Mucosa of descending colon (tissue), 3 donors: Measurements from ENCODE around the gene STX3. TPM values are rescaled to one million over a fixed set of nuclear protein-coding genes. Genes with fewer than 3 reads are reported as not detected.
"Not testable (repeated sequence)": the region's sequence is repeated elsewhere in the genome, so short reads cannot be mapped to it uniquely, and the experiment has no call there.

Source experiments
- ATAC-seq: fragments of 200-7000 bp; cut with Tn5 transposase; one replicate; pipeline ENCODE4 v1.9.1; 2020; ENCODE audit warnings: mild to moderate bottlenecking, moderate library complexity
- DNase-seq, 3 donors: peaks; one replicate each; pipeline ENCODE4 v3.0.0-alpha.2; 2020
- H3K36me3 ChIP-seq: fragments of 200-600 bp; one replicate; pipeline ENCODE4 v1.8.0; 2021; ENCODE audit warnings: low read depth, mild to moderate bottlenecking
- H3K4me1 ChIP-seq: fragments of 200-600 bp; one replicate; pipeline ENCODE4 v1.8.0; 2021; ENCODE audit warnings: low read depth, mild to moderate bottlenecking
- H3K4me3 ChIP-seq: fragments of 200-600 bp; one replicate; pipeline ENCODE4 v1.8.0; 2021; ENCODE audit warnings: mild to moderate bottlenecking
- H3K9me3 ChIP-seq: fragments of 200-600 bp; one replicate; pipeline ENCODE4 v1.8.0; 2021; ENCODE audit warnings: mild to moderate bottlenecking
- CTCF ChIP-seq: fragments of 200-600 bp; IDR thresholded peaks from one replicate; pipeline ENCODE4 v1.8.0; 2022; ENCODE audit warnings: antibody characterized with exemption, mild to moderate bottlenecking
- intact Hi-C, 2 donors: fragments of 100-400 bp; cut with DNase I in 1 of 2; cut with micrococcal nuclease in 1 of 2; formaldehyde crosslinking; loops; one replicate each; pipeline versions ENCODE4 v1.11.0 to v1.11.1; 2022; cut with DNase I, micrococcal nuclease
- total RNA-seq, 3 donors: library from RNA; stranded (reverse); fragmentation: NEBNext Ultra II Directional in 2 of 3; extraction: Animal tissue kit (Norgen Biotek cat#: 25700) in 2 of 3; gene quantifications; one replicate each; pipeline versions ENCODE4 v1.2.1 to v1.2.4, GENCODE V29; 2021 to 2023
- donor health status: DM: no; HTN: no; CAD: no; lungs with moderate emphysema.
- donor health status: DM: no; HTN: no; CAD: no.
- donor health status: DM: no; HTN: yes; CAD: no.

The STX3 gene
- total RNA-seq, 3 donors from 2014 or later, result 69.5 to 129 (median 96.1) TPM

GRCh38 chr11:59782080-59782479, 26.9 kb downstream of the STX3 start:
- ATAC-seq, result no peak
- Histone ChIP-seq H3K4me1 (peaks cover 29% of the 10 kb centered on the region), H3K36me3 (no peaks in the 10 kb centered on the region), H3K4me3 (no peak overlapping the region), H3K9me3 (no peaks in the 10 kb centered on the region)
- intact Hi-C loops, result no loop called here
- no peak for DNase-seq
- no peak for TF ChIP-seq CTCF

DNA sequence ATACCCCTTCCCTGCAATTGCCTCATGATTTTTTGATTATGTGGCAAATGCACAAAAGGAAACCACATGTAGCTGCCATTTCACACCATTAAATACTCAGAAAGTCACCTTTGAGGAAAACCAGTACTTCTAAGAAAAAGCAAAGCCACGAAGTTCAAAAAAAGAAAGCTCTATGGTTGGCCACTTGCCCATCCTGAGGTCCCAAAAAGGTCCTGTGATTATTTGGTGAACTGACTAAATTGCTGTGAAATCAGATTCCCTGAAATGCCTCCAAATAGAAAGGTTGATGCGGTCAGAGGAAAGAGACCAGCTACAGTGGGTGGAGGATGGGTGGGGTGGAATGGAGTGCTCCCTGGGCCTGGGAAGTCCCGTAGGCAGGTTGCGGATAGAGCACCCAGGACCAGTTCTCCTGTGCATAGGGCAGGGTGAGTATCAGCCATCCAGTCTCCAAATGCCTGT, 28.5 kb downstream of the STX3 start:
- Histone ChIP-seq H3K9me3 (no peaks in the 10 kb centered on the region), H3K36me3 (no peaks in the 10 kb centered on the region), H3K4me3 (no peak overlapping the region), H3K4me1 (peaks cover 23% of the 10 kb centered on the region)
- DNase-seq (no peak), ATAC-seq (no peak)
- TF ChIP-seq CTCF, result no peak
- intact Hi-C loops, result no loop called here

DNA sequence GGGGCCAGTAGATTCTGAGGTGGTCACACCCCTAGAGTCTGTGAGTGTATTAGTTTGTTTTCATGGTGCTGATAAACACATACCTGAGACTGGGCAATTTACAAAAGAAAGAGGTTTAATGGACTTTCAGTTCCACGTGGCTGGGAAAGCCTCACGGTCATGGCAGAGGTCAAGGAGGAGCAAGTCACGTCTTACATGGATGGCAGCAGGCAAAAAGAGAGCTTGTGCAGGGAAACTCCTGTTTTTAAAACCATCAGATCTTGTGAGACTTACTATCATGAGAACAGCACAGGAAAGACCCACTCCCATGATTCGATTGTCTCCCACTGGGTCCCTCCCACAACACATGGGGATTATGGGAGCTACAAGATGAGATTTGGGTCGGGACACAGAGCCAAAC, 29.3 kb downstream of the STX3 start:
- intact Hi-C loops, ATAC-seq, DNase-seq, H3K4me3 ChIP-seq, H3K36me3 ChIP-seq, H3K9me3 ChIP-seq: not testable (repeated sequence)
- peaks cover 19% of the 10 kb centered on the region for H3K4me1 ChIP-seq

DNA sequence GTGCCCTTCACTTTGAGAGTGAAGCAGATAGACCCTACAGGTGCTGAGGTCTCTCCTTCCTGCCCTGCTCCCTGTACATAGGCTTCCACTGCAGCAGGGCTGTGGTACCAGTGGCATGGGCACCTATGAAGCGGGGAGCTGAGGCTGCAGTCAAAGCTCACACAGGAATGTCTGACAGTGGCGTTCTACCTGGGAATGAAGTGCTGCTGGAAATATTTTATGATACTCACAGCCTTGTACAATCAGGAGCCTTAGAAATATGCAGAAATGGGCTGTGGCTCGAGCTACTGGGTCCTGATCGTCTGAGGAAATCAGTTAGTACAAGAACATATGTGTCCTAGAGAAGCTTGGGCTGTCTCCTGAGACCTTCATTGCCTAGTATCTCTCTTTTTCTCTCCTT, 30.6 kb downstream of the STX3 start:
- no peak overlapping the region for H3K4me3 ChIP-seq
- ATAC-seq (no peak), DNase-seq (no peak)
- H3K36me3 ChIP-seq, result no peaks in the 10 kb centered on the region
- no peak for TF ChIP-seq CTCF
- H3K9me3 ChIP-seq, result no peaks in the 10 kb centered on the region
- peaks cover 19% of the 10 kb centered on the region for H3K4me1 ChIP-seq
- intact Hi-C loops, result no loop called here

DNA sequence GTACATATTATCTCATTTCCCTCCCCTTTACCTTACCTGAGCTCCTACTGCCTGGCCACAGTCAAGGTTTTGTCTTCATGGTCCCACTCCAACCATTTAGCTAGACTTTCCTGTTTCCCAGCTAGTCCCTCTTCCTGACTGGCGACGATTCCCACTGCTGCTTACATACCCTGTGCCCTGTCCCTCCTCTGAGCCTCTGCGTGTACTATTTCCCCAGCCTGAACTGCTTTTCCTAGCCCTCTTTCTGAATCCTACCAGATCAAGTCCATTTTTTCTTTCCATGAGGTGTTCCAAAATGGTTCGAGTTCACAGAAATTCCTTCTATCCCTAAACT, 32.0 kb downstream of the STX3 start:
- TF ChIP-seq CTCF, result no peak
- Histone ChIP-seq H3K9me3 (no peaks in the 10 kb centered on the region), H3K36me3 (no peaks in the 10 kb centered on the region), H3K4me1 (peaks cover 19% of the 10 kb centered on the region), H3K4me3 (no peak overlapping the region)
- intact Hi-C loops, result no loop called here
- ATAC-seq, result no peak
- no peak for DNase-seq

GRCh38 chr11:59787816-59788215, 32.6 kb downstream of the STX3 start:
- DNase-seq (no peak), ATAC-seq (no peak)
- Histone ChIP-seq H3K9me3 (no peaks in the 10 kb centered on the region), H3K36me3 (no peaks in the 10 kb centered on the region), H3K4me1 (peaks cover 19% of the 10 kb centered on the region), H3K4me3 (no peak overlapping the region)
- TF ChIP-seq CTCF, result no peak
- intact Hi-C loops, result no loop called here
